K562 (cell line): ENCODE data around the gene PAX8. TPM values are rescaled to one million over a fixed set of nuclear protein-coding genes. Genes with fewer than 3 reads are reported as not detected.
A peak's percentile ranks its signal among the peaks of the same experiment; 100 is the strongest.

Source experiments
- ATAC-seq: fragments of 200-7000 bp; cut with Tn5 transposase; 3 replicates; pipeline ENCODE4 v1.9.1; 2020; ENCODE audit warnings: moderate library complexity
- BruUV-seq: library from RNA; stranded (reverse); fragments of 400-500 nt; replicated peaks from 2 replicates; lab custom pipeline; 2021; lab: Mats Ljungman, UMichigan
- CTCF ChIA-PET: fragments of 300-600 bp; formaldehyde crosslinking; extraction: SDS; loops from one replicate; lab custom pipeline; 2021; ENCODE audit warnings: low intra/inter-chr PET ratio; lab: Yijun Ruan, JAX
- POLR2A ChIA-PET: fragments of 300-600, 350-650 bp; sonication (Branson Sonifier 250); formaldehyde crosslinking; extraction: SDS; loops from one replicate; lab custom pipeline; 2021; ENCODE audit warnings: antibody characterized with exemption, inconsistent platforms; lab: Yijun Ruan, JAX
- DNase-seq, 4 experiments: peaks; one replicate each; pipeline versions ENCODE4 v3.0.0 to v3.0.0-alpha.2; 2011 to 2018; ENCODE audit warnings: low spot score in 3 of 4, mixed read lengths in 3 of 4; ENCODE audit errors: extremely low read depth in 1 of 4
- FAIRE-seq: peaks from 2 replicates; lab custom pipeline; 2011; peaks lifted over from hg19 to GRCh38; lab: Jason Lieb, UNC
- H2AFZ ChIP-seq: 2 replicates; pipeline ENCODE4 v1.6.0; 2011; ENCODE audit warnings: low read depth, low read length, control low read depth, inconsistent platforms
- H3K27ac ChIP-seq: fragments of 200-600 bp; 3 replicates; pipeline ENCODE4 v1.8.0; 2011; ENCODE audit warnings: low read depth, mild to moderate bottlenecking, control low read depth, inconsistent platforms, low read length, moderate library complexity, mixed read lengths; ENCODE audit errors: extremely low read depth
- H3K27me3 ChIP-seq, 2 experiments: fragments of 300-600 bp in 1 of 2; 2 replicates in 1 of 2; 3 replicates in 1 of 2; pipeline versions ENCODE4 v1.6.0 to v1.8.0; 2011; ENCODE audit warnings: inconsistent platforms in 2 of 2, low read length in 2 of 2, mild to moderate bottlenecking in 1 of 2, mixed read lengths in 1 of 2, moderate library complexity in 1 of 2; ENCODE audit not compliant: control insufficient read depth in 2 of 2, insufficient read depth in 2 of 2
- H3K36me3 ChIP-seq: fragments of 300-600 bp; 3 replicates; pipeline ENCODE4 v1.8.0; 2011; ENCODE audit warnings: mild to moderate bottlenecking, low read length, inconsistent platforms; ENCODE audit not compliant: control insufficient read depth, insufficient read depth
- H3K4me1 ChIP-seq, 2 experiments: fragments of 200-600 bp in 1 of 2; replicated peaks in 1 of 2; 2 replicates in 1 of 2; 3 replicates in 1 of 2; pipeline versions ENCODE4 v1.5.1 to v1.8.0; 2011; ENCODE audit warnings: inconsistent platforms in 2 of 2, low read length in 2 of 2, mild to moderate bottlenecking in 1 of 2, mixed read lengths in 1 of 2, moderate library complexity in 1 of 2; ENCODE audit not compliant: control insufficient read depth in 2 of 2, insufficient read depth in 2 of 2
- H3K4me2 ChIP-seq: 2 replicates; pipeline ENCODE4 v1.6.1; 2011; ENCODE audit warnings: low read length, control low read depth, inconsistent platforms, mixed read lengths; ENCODE audit not compliant: insufficient read depth
- H3K4me3 ChIP-seq: fragments of 200-600 bp; sonication (generic), shearing (Covaris generic); 2 replicates; pipeline ENCODE4 v1.5.1; 2016; ENCODE audit warnings: control low read depth, inconsistent platforms
- H3K79me2 ChIP-seq: fragments of 200-600 bp; 3 replicates; pipeline ENCODE4 v1.8.0; 2011; ENCODE audit warnings: low read length, inconsistent platforms; ENCODE audit not compliant: control insufficient read depth, insufficient read depth
- H3K9ac ChIP-seq, 2 experiments: 2 replicates each; pipeline versions ENCODE4 v1.6.0 to v1.6.1; 2011; ENCODE audit warnings: low read depth in 2 of 2, low read length in 2 of 2, control low read depth in 1 of 2, inconsistent platforms in 1 of 2, mild to moderate bottlenecking in 1 of 2, mixed read lengths in 1 of 2; ENCODE audit not compliant: insufficient read depth in 1 of 2
- H3K9me1 ChIP-seq: one replicate; pipeline ENCODE4 v1.6.0; 2011; ENCODE audit warnings: inconsistent platforms, mild to moderate bottlenecking, low read length, moderate library complexity; ENCODE audit not compliant: control insufficient read depth, insufficient read depth
- H3K9me3 ChIP-seq: replicated peaks from 2 replicates; pipeline ENCODE4 v1.5.1; 2011; ENCODE audit warnings: low read depth, low read length, inconsistent platforms; ENCODE audit not compliant: control insufficient read depth, insufficient read depth
- H4K20me1 ChIP-seq: replicated peaks from 2 replicates; pipeline ENCODE4 v1.6.1; 2011; ENCODE audit warnings: low read length, inconsistent platforms, mixed read lengths; ENCODE audit not compliant: control insufficient read depth, insufficient read depth
- SRF ChIP-seq, 2 experiments: fragments of 250-450, 450-650 bp in 1 of 2; sonication (Bioruptor Pico) in 1 of 2; sonication (generic) in 1 of 2; formaldehyde crosslinking; IDR thresholded peaks; 2 replicates each; pipeline versions ENCODE4 v1.5.0 to v1.5.1; 2020 to 2022; ENCODE audit warnings: mild to moderate bottlenecking in 1 of 2, missing genetic modification reagents in 1 of 2
- ZNF263 ChIP-seq: sonication (generic); formaldehyde crosslinking; IDR thresholded peaks from 2 replicates; pipeline ENCODE4 v1.8.0; 2022; ENCODE audit warnings: mild to moderate bottlenecking, missing genetic modification reagents, borderline replicate concordance
- WGBS: fragments of 100-300 bp; shearing (Covaris generic); methylation state at CpG from one replicate; pipeline ENCODE4 v1.1.6; 2016; ENCODE audit warnings: low coverage, mixed read lengths; ENCODE audit not compliant: insufficient coverage; ENCODE audit errors: missing lambda C conversion rate; 5-methylcytosine and 5-hydroxymethylcytosine counted together
- in situ Hi-C: fragments of 300-500 bp; cut with MboI; formaldehyde crosslinking; loops from 4 replicates; pipeline ENCODE4 v1.15.0; 2018; ENCODE audit warnings: inconsistent platforms, mixed read lengths
- intact Hi-C: fragments of 100-400 bp; cut with micrococcal nuclease; formaldehyde crosslinking; loops from 2 replicates; pipeline ENCODE4 v1.14.2; 2022
- polyA plus RNA-seq, 8 experiments: library from polyadenylated mRNA; depleted of rRNA in 4 of 8; stranded (reverse) in 5 of 8; unstranded in 3 of 8; fragments of >200 nt; fragmentation: Nextera tagmentation in 2 of 8; fragmentation: Illumina TruSeq in 1 of 8; extraction: Ambion mirVana in 2 of 8; extraction: Trizol in 1 of 8; gene quantifications; 2 replicates each; pipeline versions ENCODE4 v1.2.1 to v1.2.3, GENCODE V29; 2011 to 2014; ENCODE audit warnings: inconsistent platforms in 1 of 8, missing spikeins in 1 of 8
- total RNA-seq, 7 experiments: library from RNA; depleted of rRNA in 6 of 7; stranded (reverse); fragments of >200 nt in 6 of 7; fragmentation: Illumina TruSeq in 2 of 7; extraction: Trizol in 2 of 7; gene quantifications; 2 replicates each; pipeline versions ENCODE4 v1.2.1 to v1.2.3, GENCODE V29; 2011 to 2021; ENCODE audit warnings: low replicate concordance in 1 of 7

The PAX8 gene
- total and polyA plus RNA-seq, 9 of the 15 experiments (the other 6 are each of a cell fraction or from before 2014, with no cell fraction given), result 0.13 to 2.1 (median 0.51) TPM

- CTCF ChIA-PET, result no interaction called here
- Histone ChIP-seq H3K36me3 (peaks cover 25% of the 10 kb centered on the region; the same call in 2 of the 3 replicates), H3K9me3 (no peaks in the 10 kb centered on the region), H3K27me3 (no peaks in the 10 kb centered on the region), H3K9me1 (peaks cover 6% of the 10 kb centered on the region), H3K79me2 (peaks cover 27% of the 10 kb centered on the region), H3K4me3 (no peak overlapping the region), H3K4me2 (no peak overlapping the region), H3K4me1 (peaks cover 40 to 46% of the 10 kb centered on the region in 2 experiments), H3K27ac (no peak overlapping the region), H4K20me1 (peaks cover 7% of the 10 kb centered on the region; the same call in 1 of the 2 replicates), H3K9ac (peak overlapping the region in 1 of 2 experiments; percentile 56; a peak in 1 of 4 replicates), H2AFZ (no peak overlapping the region)
- no peak for DNase-seq
- in situ Hi-C loops (no loop called here), intact Hi-C loops (no loop called here)
- 87% methylated on average over 7 of the region's 7 CpGs for WGBS
- POLR2A ChIA-PET, result interaction anchor here (0.7 to 3.3 kb wide), 3 partner anchors 13 to 15 kb away, joined by 3 to 32 read pairs (median 4); no protein-coding TSS in a partner anchor
- no TSS peak for BruUV-seq
- no peak for ATAC-seq
- no peak for FAIRE-seq
- TF ChIP-seq ZNF263 (0 out of 2 replicates have a peak, but pooled peaks have one; percentile 27), SRF (CRISPR knock-in tag; IDR thresholded peaks at IDR 0.05) (no peak)
These were observed 101.9 kb downstream of the PAX8 start for GRCh38 chr2:113176696-113177355.
